Astrocyte (in vitro differentiated cells and primary cell): Measurements from ENCODE around the gene ZZZ3. TPM values are rescaled to one million over a fixed set of nuclear protein-coding genes. Genes with fewer than 3 reads are reported as not detected.
A peak's percentile ranks its signal among the peaks of the same experiment; 100 is the strongest.

ENCODE experiments used
- DNase-seq: peaks from one replicate; pipeline ENCODE4 v3.0.0-alpha.2; 2010; ENCODE audit warnings: low read depth
- FAIRE-seq: peaks from 2 replicates; lab custom pipeline; 2011; peaks lifted over from hg19 to GRCh38; lab: Jason Lieb, UNC
- H2AFZ ChIP-seq: 2 replicates; pipeline ENCODE4 v1.6.0; 2012; ENCODE audit warnings: low read depth, low read length, inconsistent platforms
- H3K27ac ChIP-seq: 2 replicates; pipeline ENCODE4 v1.5.1; 2011; ENCODE audit warnings: low read depth, low read length, inconsistent platforms
- H3K27me3 ChIP-seq: 2 replicates; pipeline ENCODE4 v1.6.0; 2011; ENCODE audit warnings: low read length, inconsistent platforms; ENCODE audit not compliant: insufficient read depth
- H3K36me3 ChIP-seq: 2 replicates; pipeline ENCODE4 v1.5.1; 2011; ENCODE audit warnings: low read length, inconsistent platforms; ENCODE audit not compliant: insufficient read depth
- H3K4me1 ChIP-seq: 2 replicates; pipeline ENCODE4 v1.5.1; 2011; ENCODE audit warnings: low read length, inconsistent platforms; ENCODE audit not compliant: insufficient read depth
- H3K4me2 ChIP-seq: 2 replicates; pipeline ENCODE4 v1.6.0; 2012; ENCODE audit warnings: low read length, inconsistent platforms
- H3K4me3 ChIP-seq: 2 replicates; pipeline ENCODE4 v1.5.1; 2011; ENCODE audit warnings: low read depth, mild to moderate bottlenecking, low read length, inconsistent platforms; ENCODE audit not compliant: insufficient read depth
- H3K79me2 ChIP-seq: 2 replicates; pipeline ENCODE4 v1.6.0; 2012; ENCODE audit warnings: mild to moderate bottlenecking, low read length, inconsistent platforms; ENCODE audit not compliant: insufficient read depth
- H3K9ac ChIP-seq: 2 replicates; pipeline ENCODE4 v1.6.0; 2012; ENCODE audit warnings: mild to moderate bottlenecking, low read length, inconsistent platforms
- H3K9me3 ChIP-seq: 2 replicates; pipeline ENCODE4 v1.5.1; 2012; ENCODE audit warnings: low read depth, mild to moderate bottlenecking, low read length, inconsistent platforms; ENCODE audit not compliant: insufficient read depth
- H4K20me1 ChIP-seq: 2 replicates; pipeline ENCODE4 v1.6.0; 2012; ENCODE audit warnings: low read length, inconsistent platforms; ENCODE audit not compliant: insufficient read depth
- H3K27ac Mint-ChIP-seq: one replicate; pipeline ENCODE4 v1.8.0; 2021; ENCODE audit warnings: mild to moderate bottlenecking, mixed read lengths; ENCODE audit not compliant: unreplicated experiment
- H3K27me3 Mint-ChIP-seq: one replicate; pipeline ENCODE4 v1.8.0; 2021; ENCODE audit warnings: low read depth, mixed read lengths; ENCODE audit not compliant: unreplicated experiment
- H3K36me3 Mint-ChIP-seq: one replicate; pipeline ENCODE4 v1.8.0; 2021; ENCODE audit warnings: low read depth, mixed read lengths; ENCODE audit not compliant: unreplicated experiment
- H3K4me1 Mint-ChIP-seq: one replicate; pipeline ENCODE4 v1.8.0; 2021; ENCODE audit warnings: low read depth, mixed read lengths; ENCODE audit not compliant: unreplicated experiment
- H3K4me3 Mint-ChIP-seq: one replicate; pipeline ENCODE4 v1.8.0; 2021; ENCODE audit warnings: mild to moderate bottlenecking, moderate library complexity, mixed read lengths; ENCODE audit not compliant: unreplicated experiment
- H3K9me3 Mint-ChIP-seq: one replicate; pipeline ENCODE4 v1.8.0; 2021; ENCODE audit warnings: mild to moderate bottlenecking, mixed read lengths; ENCODE audit not compliant: unreplicated experiment
- EZH2 ChIP-seq: IDR thresholded peaks from 2 replicates; pipeline ENCODE4 v1.6.1; 2012; ENCODE audit warnings: mild to moderate bottlenecking, low read length, inconsistent platforms; ENCODE audit not compliant: insufficient read depth
- total RNA-seq: library from RNA; stranded (reverse); gene quantifications from 2 replicates; pipeline ENCODE4 v1.2.1, GENCODE V29; 2021
- TF ChIP-seq, protein P1 (sequence below): IDR thresholded peaks from 2 replicates; pipeline ENCODE4 v1.5.1; 2011; ENCODE audit warnings: low read depth, mild to moderate bottlenecking, inconsistent platforms, low read length, moderate library complexity; ENCODE audit not compliant: insufficient read depth

Gene ZZZ3
- total RNA-seq, 1 donor from 2014 or later, result 48.4 TPM

DNA sequence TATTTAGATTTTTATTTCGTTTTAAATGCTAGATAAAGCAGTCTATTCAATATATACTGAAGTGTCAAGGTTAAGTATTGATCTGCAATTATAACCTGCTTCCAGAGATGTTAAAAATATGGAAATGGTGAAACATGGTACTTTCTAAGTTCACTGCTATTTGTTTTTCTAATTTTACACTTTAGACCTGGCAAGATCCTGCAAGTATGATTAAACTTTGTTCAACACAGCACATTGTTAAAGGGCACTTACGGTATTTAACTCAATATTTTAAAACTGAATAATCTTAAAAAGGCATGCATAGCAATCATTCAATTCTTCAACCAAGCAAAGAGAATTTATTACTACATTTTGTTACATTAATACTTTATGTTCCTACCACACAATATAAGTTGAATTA is 35.7 kb upstream of the ZZZ3 start:
- Histone ChIP-seq H3K27me3 (no peaks in the 10 kb centered on the region), H3K36me3 (peaks cover 18% of the 10 kb centered on the region), H3K79me2 (no peaks in the 10 kb centered on the region), H2AFZ (no peak overlapping the region), H3K9me3 (no peaks in the 10 kb centered on the region), H3K4me2 (no peak overlapping the region), H3K4me3 (no peak overlapping the region), H4K20me1 (no peaks in the 10 kb centered on the region), H3K9ac (no peak overlapping the region), H3K27ac (no peak overlapping the region), H3K4me1 (no peaks in the 10 kb centered on the region)
- Mint-ChIP-seq H3K27ac (no peak overlapping the region), H3K9me3 (no peaks in the 10 kb centered on the region), H3K36me3 (peaks cover 3% of the 10 kb centered on the region), H3K27me3 (no peaks in the 10 kb centered on the region), H3K4me1 (no peaks in the 10 kb centered on the region), H3K4me3 (no peak overlapping the region)
- TF ChIP-seq, protein P1, sequence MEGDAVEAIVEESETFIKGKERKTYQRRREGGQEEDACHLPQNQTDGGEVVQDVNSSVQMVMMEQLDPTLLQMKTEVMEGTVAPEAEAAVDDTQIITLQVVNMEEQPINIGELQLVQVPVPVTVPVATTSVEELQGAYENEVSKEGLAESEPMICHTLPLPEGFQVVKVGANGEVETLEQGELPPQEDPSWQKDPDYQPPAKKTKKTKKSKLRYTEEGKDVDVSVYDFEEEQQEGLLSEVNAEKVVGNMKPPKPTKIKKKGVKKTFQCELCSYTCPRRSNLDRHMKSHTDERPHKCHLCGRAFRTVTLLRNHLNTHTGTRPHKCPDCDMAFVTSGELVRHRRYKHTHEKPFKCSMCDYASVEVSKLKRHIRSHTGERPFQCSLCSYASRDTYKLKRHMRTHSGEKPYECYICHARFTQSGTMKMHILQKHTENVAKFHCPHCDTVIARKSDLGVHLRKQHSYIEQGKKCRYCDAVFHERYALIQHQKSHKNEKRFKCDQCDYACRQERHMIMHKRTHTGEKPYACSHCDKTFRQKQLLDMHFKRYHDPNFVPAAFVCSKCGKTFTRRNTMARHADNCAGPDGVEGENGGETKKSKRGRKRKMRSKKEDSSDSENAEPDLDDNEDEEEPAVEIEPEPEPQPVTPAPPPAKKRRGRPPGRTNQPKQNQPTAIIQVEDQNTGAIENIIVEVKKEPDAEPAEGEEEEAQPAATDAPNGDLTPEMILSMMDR, result no peak
- no peak for TF ChIP-seq EZH2
- DNase-seq (no peak), FAIRE-seq (no peak)

DNA sequence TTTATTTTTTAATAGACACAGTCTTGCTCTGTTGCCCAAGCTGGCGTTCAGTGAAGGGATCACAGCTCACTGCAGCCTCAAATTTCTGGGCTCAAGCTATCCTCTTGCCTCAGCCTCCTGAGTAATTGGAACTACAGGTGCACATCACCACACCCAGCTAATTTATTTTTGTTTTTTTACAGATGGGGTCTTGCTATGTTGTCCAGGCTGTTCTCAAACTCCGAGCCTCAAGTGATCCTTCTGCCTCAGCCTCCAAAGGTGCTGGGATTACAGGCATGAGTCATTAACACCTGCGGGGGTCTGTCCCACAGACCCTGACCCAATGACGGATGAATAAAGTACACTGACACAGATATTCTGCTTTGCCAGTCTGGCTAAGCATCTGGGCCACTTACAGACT is 33.6 kb upstream of the ZZZ3 start:
- Mint-ChIP-seq H3K27me3 (no peaks in the 10 kb centered on the region), H3K27ac (no peak overlapping the region), H3K4me3 (no peak overlapping the region), H3K4me1 (no peaks in the 10 kb centered on the region), H3K9me3 (no peaks in the 10 kb centered on the region), H3K36me3 (peaks cover 3% of the 10 kb centered on the region)
- Histone ChIP-seq H3K4me3 (no peak overlapping the region), H3K4me1 (no peaks in the 10 kb centered on the region), H3K4me2 (no peak overlapping the region), H3K27ac (no peak overlapping the region), H3K9me3 (no peaks in the 10 kb centered on the region), H4K20me1 (no peaks in the 10 kb centered on the region), H3K79me2 (no peaks in the 10 kb centered on the region), H2AFZ (no peak overlapping the region), H3K36me3 (peaks cover 24% of the 10 kb centered on the region), H3K9ac (no peak overlapping the region), H3K27me3 (no peaks in the 10 kb centered on the region)
- TF ChIP-seq, protein P1, result no peak
- TF ChIP-seq EZH2, result no peak
- FAIRE-seq, result no peak
- DNase-seq, result no peak

DNA sequence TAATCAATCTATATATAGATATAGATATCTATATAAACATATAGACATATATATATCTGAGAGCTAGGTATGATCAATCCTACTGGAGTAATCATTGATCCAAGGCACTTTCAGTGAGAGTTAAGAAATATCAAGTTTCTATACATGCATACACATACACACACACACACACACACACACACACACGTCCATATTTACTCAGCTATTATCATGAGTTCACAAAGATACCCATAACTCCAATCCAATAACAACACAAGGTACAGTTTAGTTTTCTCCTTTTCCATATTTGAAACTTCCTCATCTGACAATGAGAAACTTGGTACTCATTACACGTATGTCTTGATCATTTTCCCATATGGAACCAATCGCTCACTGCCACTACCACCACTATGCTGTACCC is 27.3 kb upstream of the ZZZ3 start:
- peaks cover 4% of the 10 kb centered on the region for H3K4me1 Mint-ChIP-seq
- Histone ChIP-seq H3K9me3 (no peaks in the 10 kb centered on the region), H3K27ac (no peak overlapping the region), H3K79me2 (no peaks in the 10 kb centered on the region), H3K36me3 (peaks cover 37% of the 10 kb centered on the region), H4K20me1 (no peaks in the 10 kb centered on the region), H3K27me3 (no peaks in the 10 kb centered on the region), H3K4me3 (no peak overlapping the region), H3K4me2 (no peak overlapping the region), H3K4me1 (no peaks in the 10 kb centered on the region), H2AFZ (no peak overlapping the region), H3K9ac (no peak overlapping the region)
- peak; percentile 45 for FAIRE-seq
- H3K36me3 Mint-ChIP-seq, result peaks cover 3% of the 10 kb centered on the region
- TF ChIP-seq, protein P1, result no peak
- TF ChIP-seq EZH2, result no peak
- no peak overlapping the region for H3K27ac Mint-ChIP-seq
- no peaks in the 10 kb centered on the region for H3K27me3 Mint-ChIP-seq
- no peak for DNase-seq
- no peak overlapping the region for H3K4me3 Mint-ChIP-seq
- no peaks in the 10 kb centered on the region for H3K9me3 Mint-ChIP-seq
